ENCODE data around the gene PEBP1. TPM values are rescaled to one million over a fixed set of nuclear protein-coding genes. Genes with fewer than 3 reads are reported as not detected.

PEBP1 gene
- total and polyA plus RNA-seq, 2 of the 8 experiments (the other 6 are each of a cell fraction or from before 2014, with no cell fraction given) = 444 to 622 TPM

DNA sequence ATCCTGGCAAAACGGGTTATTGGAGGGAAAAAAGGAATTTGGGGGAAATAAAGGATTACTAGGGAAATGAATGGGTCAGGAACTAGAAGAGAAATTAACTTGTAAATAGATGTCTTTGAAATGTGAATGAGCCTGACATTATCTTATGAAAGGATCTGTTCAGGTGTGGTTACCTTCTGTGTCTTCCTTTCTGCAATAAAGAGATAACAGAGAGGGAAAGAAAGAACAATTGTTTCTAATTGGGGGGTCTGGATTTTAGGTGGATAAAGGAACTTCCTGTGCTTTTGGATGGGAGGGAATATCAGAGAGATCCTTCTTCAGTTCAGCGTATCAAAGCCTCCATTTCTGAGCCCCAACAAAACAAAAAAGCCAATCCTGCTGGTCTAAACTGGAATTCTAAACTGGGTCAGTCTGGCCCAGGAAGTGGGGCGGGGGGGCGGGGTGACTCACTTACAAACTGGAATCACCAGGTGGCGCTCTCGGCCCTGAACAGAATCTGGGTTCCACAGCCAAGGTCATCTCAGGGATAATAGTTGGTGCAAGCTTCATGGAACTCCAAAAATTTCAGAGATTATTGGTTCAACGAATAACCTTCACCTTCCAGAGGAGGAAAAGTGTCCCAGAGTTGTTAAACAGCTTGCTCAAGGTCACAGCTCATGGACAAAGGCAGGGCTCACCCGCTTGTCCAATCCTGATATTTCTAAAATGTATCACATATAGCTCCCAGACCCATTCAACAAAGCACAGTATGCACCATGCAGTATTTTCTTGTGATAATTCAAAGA lies 15.2 kb upstream of the PEBP1 start:
- H3K4ac ChIP-seq (replicated peaks; ENCODE audit: insufficient read length, low read depth, low read length) = peak overlapping the region; percentile 54
- H3K4me3 ChIP-seq (ENCODE audit: extremely low read depth in 1 of 4, insufficient read depth in 2 of 4, low read depth in 3 of 4, low read length in 4 of 4) = peak overlapping the region in 2 of 4 experiments; percentile 32 to 43; a peak in 3 of 8 replicates
- CTCF ChIA-PET (ENCODE audit: partially characterized antibody) = interaction anchor here (0.6 to 8.2 kb wide), 27 partner anchors 9 to 982 kb away, joined by 3 to 39 read pairs (median 4); partner anchors contain the start of genes PEBP1, SUDS3 and VSIG10
- no peak overlapping the region for H4K8ac ChIP-seq (ENCODE audit: extremely low read depth, insufficient read depth, low read length)
- peak overlapping the region; percentile 94 for H2BK120ac ChIP-seq (replicated peaks; ENCODE audit: low read depth, low read length)
- DNase-seq (ENCODE audit: low read depth in 1 of 2, low spot score in 2 of 2) (peak; percentile 77 to 79), FAIRE-seq (peak; percentile 72)
- peak overlapping the region; percentile 43 for H3K56ac ChIP-seq (replicated peaks; ENCODE audit: insufficient read length, low read depth, low read length)
- peak overlapping the region; percentile 95 for H3K18ac ChIP-seq (ENCODE audit: extremely low read depth, low read length)
- peak overlapping the region; percentile 98 for H4K91ac ChIP-seq (replicated peaks; ENCODE audit: insufficient read length, low read length)
- peak overlapping the region; percentile 86 for H3K27ac ChIP-seq (ENCODE audit: low read depth, low read length)
- no peaks in the 10 kb centered on the region for H3K79me2 ChIP-seq (ENCODE audit: control insufficient read depth in 1 of 2, insufficient read depth in 2 of 2, low read length in 2 of 2)
- H3K27me3 ChIP-seq (replicated peaks in 1 of 4; ENCODE audit: control insufficient read depth in 3 of 4, extremely low read depth in 1 of 4, insufficient read depth in 3 of 4, low read length in 3 of 4) = no peaks in the 10 kb centered on the region
- H2BK12ac ChIP-seq (ENCODE audit: low read depth, low read length) = peak overlapping the region; percentile 6; the same call in 1 of the 2 replicates
- H4K5ac ChIP-seq (ENCODE audit: insufficient read length, low read depth, low read length) = peak overlapping the region; percentile 97
- 1% methylated on average over 8 of the region's 8 CpGs; no CpG with 5 or more reads in 1 of the 2 experiments for WGBS, 2 experiments (ENCODE audit: extremely low coverage in 1 of 2, insufficient coverage in 1 of 2, insufficient read length in 1 of 2, insufficient replicate concordance in 2 of 2, low coverage in 1 of 2, low lambda C conversion rate in 2 of 2, missing lambda C conversion rate in 1 of 2)
- H3K9me3 ChIP-seq (ENCODE audit: insufficient read depth in 2 of 2, low read depth in 1 of 2, low read length in 1 of 2) = no peaks in the 10 kb centered on the region
- H2AK5ac ChIP-seq (ENCODE audit: low read depth, low read length) = 0 out of 2 replicates have a peak overlapping the region, but pooled peaks have one; percentile 82
- POLR2A ChIA-PET (ENCODE audit: partially characterized antibody) = interaction anchor here (0.6 to 11.5 kb wide), 16 partner anchors 9 to 302 kb away, joined by 3 to 130 read pairs (median 4); partner anchors contain the start of genes PEBP1, SUDS3, VSIG10 and WSB2
- H2BK5ac ChIP-seq (ENCODE audit: low read depth, low read length) = peak overlapping the region; percentile 94; the same call in 1 of the 2 replicates
- no peaks in the 10 kb centered on the region for H3K36me3 ChIP-seq (ENCODE audit: control insufficient read depth in 2 of 4, insufficient read depth in 4 of 4, low read length in 3 of 4)
- no peaks in the 10 kb centered on the region for H4K20me1 ChIP-seq (replicated peaks in 1 of 2; ENCODE audit: control insufficient read depth in 1 of 2, insufficient read depth in 2 of 2, low read length in 2 of 2)
- H3K9ac ChIP-seq (replicated peaks in 1 of 4; ENCODE audit: extremely low read depth in 1 of 4, low read depth in 3 of 4, low read length in 3 of 4) = peak overlapping the region in 2 of 4 experiments; percentile 15 to 64; a peak in 4 of 7 replicates
- H3K23me2 ChIP-seq (ENCODE audit: low read depth, low read length) = no peaks in the 10 kb centered on the region
- no peak overlapping the region for H3K14ac ChIP-seq (ENCODE audit: insufficient read length)
- H3K4me1 ChIP-seq (replicated peaks in 1 of 4; ENCODE audit: control insufficient read depth in 3 of 4, insufficient read depth in 4 of 4, low read length in 3 of 4) = peaks cover 2 to 12% (median 8%) of the 10 kb centered on the region in 4 experiments
- H3K4me2 ChIP-seq (ENCODE audit: insufficient read depth in 1 of 2, low read depth in 2 of 2, low read length in 2 of 2) = peak overlapping the region; percentile 38 to 81
- no peaks in the 10 kb centered on the region for H3K79me1 ChIP-seq (ENCODE audit: low read depth, low read length)
- no peak overlapping the region for H2AFZ ChIP-seq (ENCODE audit: low read length)
- peak overlapping the region; percentile 94 for H2BK20ac ChIP-seq (ENCODE audit: low read length)
- no peak overlapping the region for H3K23ac ChIP-seq (ENCODE audit: insufficient read length)
- no peak overlapping the region for H2BK15ac ChIP-seq (ENCODE audit: low read length)
- TF ChIP-seq HDAC2 (IDR thresholded peaks at IDR 0.05; ENCODE audit: borderline replicate concordance in 1 of 2, low read depth in 2 of 2, low read length in 2 of 2) = 0 out of 4 replicates have a peak, but pooled peaks of 1 of the 2 experiments have one; percentile 23
- TF ChIP-seq BACH1 (IDR thresholded peaks at IDR 0.05; ENCODE audit: low read length) = no peak
- no peak for TF ChIP-seq NRF1 (IDR thresholded peaks at IDR 0.05; ENCODE audit: low read depth, low read length)
